CD14-positive monocyte (primary cell): Measurements from ENCODE around the gene ATPAF1. TPM values are rescaled to one million over a fixed set of nuclear protein-coding genes. Genes with fewer than 3 reads are reported as not detected.
A peak's percentile ranks its signal among the peaks of the same experiment; 100 is the strongest.

ENCODE experiments used
- DNase-seq, 3 donors: peaks; one replicate each; pipeline ENCODE4 v3.0.0-alpha.2; 2011 to 2022
- H2AFZ ChIP-seq: 2 replicates; pipeline ENCODE4 v1.6.0; 2012; ENCODE audit warnings: mild to moderate bottlenecking, low read depth, low read length, inconsistent platforms; ENCODE audit not compliant: insufficient read depth, poor library complexity, severe bottlenecking
- H3K27ac ChIP-seq, 2 donors: 1 replicate in 1 of 2; 2 replicates in 1 of 2; pipeline ENCODE4 v1.5.1; 2012 to 2013; ENCODE audit warnings: low read length in 2 of 2, control low read depth in 1 of 2, inconsistent platforms in 1 of 2, low read depth in 1 of 2, mild to moderate bottlenecking in 1 of 2
- H3K27me3 ChIP-seq, 2 donors: one replicate each; pipeline versions ENCODE4 v1.6.0 to v1.6.1; 2011 to 2013; ENCODE audit warnings: low read length in 2 of 2; ENCODE audit not compliant: control insufficient read depth in 2 of 2, insufficient read depth in 2 of 2
- H3K36me3 ChIP-seq, 2 donors: replicated peaks in 1 of 2; 1 replicate in 1 of 2; 2 replicates in 1 of 2; pipeline versions ENCODE4 v1.5.1 to v1.6.1; 2012 to 2013; ENCODE audit warnings: low read length in 2 of 2, control low read depth in 1 of 2, inconsistent platforms in 1 of 2, mild to moderate bottlenecking in 1 of 2; ENCODE audit not compliant: insufficient read depth in 2 of 2, control insufficient read depth in 1 of 2
- H3K4me1 ChIP-seq, 2 donors: 1 replicate in 1 of 2; 2 replicates in 1 of 2; pipeline versions ENCODE4 v1.5.1 to v1.6.1; 2012 to 2013; ENCODE audit warnings: low read length in 2 of 2, control low read depth in 1 of 2, inconsistent platforms in 1 of 2, mild to moderate bottlenecking in 1 of 2, moderate library complexity in 1 of 2; ENCODE audit not compliant: insufficient read depth in 2 of 2, control insufficient read depth in 1 of 2
- H3K4me2 ChIP-seq: replicated peaks from 2 replicates; pipeline ENCODE3; 2012; ENCODE audit warnings: low read length, moderate library complexity, mild to moderate bottlenecking; ENCODE audit not compliant: poor library complexity, severe bottlenecking; ENCODE audit errors: extremely low read depth
- H3K4me3 ChIP-seq, 3 experiments: fragments of 200-600 bp in 1 of 3; sonication (generic) in 1 of 3; replicated peaks in 1 of 3; 1 replicate in 2 of 3; 2 replicates in 1 of 3; pipeline ENCODE4 v1.5.1; 2011 to 2013; ENCODE audit warnings: low read length in 3 of 3, mild to moderate bottlenecking in 3 of 3, control low read depth in 2 of 3, low read depth in 2 of 3, inconsistent platforms in 1 of 3, moderate library complexity in 1 of 3
- H3K79me2 ChIP-seq: 2 replicates; pipeline ENCODE4 v1.6.0; 2012; ENCODE audit warnings: mild to moderate bottlenecking, control low read depth, inconsistent platforms, low read length, moderate library complexity; ENCODE audit not compliant: insufficient read depth
- H3K9ac ChIP-seq: 2 replicates; pipeline ENCODE4 v1.6.0; 2017; ENCODE audit warnings: low read length, mild to moderate bottlenecking; ENCODE audit not compliant: insufficient read depth, poor library complexity, severe bottlenecking
- H3K9me3 ChIP-seq, 2 donors: replicated peaks in 1 of 2; 1 replicate in 1 of 2; 2 replicates in 1 of 2; pipeline versions ENCODE4 v1.5.1 to v1.6.1; 2012 to 2013; ENCODE audit warnings: low read length in 2 of 2, control low read depth in 1 of 2; ENCODE audit not compliant: control insufficient read depth in 1 of 2, insufficient read depth in 1 of 2
- H4K20me1 ChIP-seq: 2 replicates; pipeline ENCODE4 v1.6.0; 2012; ENCODE audit warnings: mild to moderate bottlenecking, low read length, control low read depth, moderate library complexity; ENCODE audit not compliant: insufficient read depth
- H3K27ac Mint-ChIP-seq, 7 donors: one replicate each; pipeline ENCODE4 v1.8.0; 2020; ENCODE audit warnings: mild to moderate bottlenecking in 7 of 7, mixed read lengths in 7 of 7, moderate library complexity in 6 of 7, inconsistent platforms in 2 of 7
- H3K27me3 Mint-ChIP-seq, 3 donors: one replicate each; pipeline ENCODE4 v1.8.0; 2021 to 2022; ENCODE audit warnings: low read depth in 3 of 3, mild to moderate bottlenecking in 3 of 3, mixed read lengths in 3 of 3, moderate library complexity in 3 of 3, inconsistent platforms in 1 of 3
- H3K36me3 Mint-ChIP-seq, 2 donors: one replicate each; pipeline ENCODE4 v1.8.0; 2020; ENCODE audit warnings: mixed read lengths in 2 of 2, inconsistent platforms in 1 of 2, mild to moderate bottlenecking in 1 of 2
- H3K4me1 Mint-ChIP-seq: one replicate; pipeline ENCODE4 v1.8.0; 2020; ENCODE audit warnings: mild to moderate bottlenecking, mixed read lengths
- H3K4me3 Mint-ChIP-seq, 2 donors: one replicate each; pipeline ENCODE4 v1.8.0; 2020; ENCODE audit warnings: mild to moderate bottlenecking in 2 of 2, mixed read lengths in 2 of 2, moderate library complexity in 1 of 2
- H3K9me3 Mint-ChIP-seq, 7 donors: one replicate each; pipeline ENCODE4 v1.8.0; 2020 to 2022; ENCODE audit warnings: mixed read lengths in 7 of 7, mild to moderate bottlenecking in 6 of 7, moderate library complexity in 6 of 7, inconsistent platforms in 2 of 7
- WGBS: methylation state at CpG from one replicate; pipeline ENCODE4 v1.1.5; 2013; ENCODE audit warnings: missing lambda C conversion rate; ENCODE audit not compliant: insufficient coverage; 5-methylcytosine and 5-hydroxymethylcytosine counted together
- intact Hi-C, 2 donors: fragments of 100-400 bp; cut with micrococcal nuclease; formaldehyde crosslinking; loops; one replicate each; pipeline versions ENCODE4 v1.15.0 to v1.15.1; 2023
- polyA plus RNA-seq, 3 donors: library from polyadenylated mRNA; depleted of rRNA in 1 of 3; unstranded in 2 of 3; stranded (reverse) in 1 of 3; fragments of 300-500 nt in 2 of 3; fragments of >200 nt in 1 of 3; fragmentation: Illumina TruSeq in 2 of 3; gene quantifications; 1 replicate in 2 of 3; 2 replicates in 1 of 3; pipeline ENCODE4 v1.2.3, GENCODE V29; 2012 to 2021
- TF ChIP-seq, protein P1 (sequence below): fragments of 200-600 bp; IDR thresholded peaks from one replicate; pipeline ENCODE4 v1.8.0; 2022; ENCODE audit warnings: antibody characterized with exemption, mild to moderate bottlenecking

The ATPAF1 gene
- polyA plus RNA-seq, 3 donors: 16.9 to 45.4 (median 33.4) TPM

GRCh38 chr1:46637444-46638083 lies 30.6 kb downstream of the ATPAF1 start:
- no peaks in the 10 kb centered on the region for H3K9me3 ChIP-seq
- no peak overlapping the region for H2AFZ ChIP-seq
- no peaks in the 10 kb centered on the region for H3K27me3 ChIP-seq
- no peak overlapping the region for H3K4me2 ChIP-seq
- no peaks in the 10 kb centered on the region for H3K27me3 Mint-ChIP-seq
- H3K4me1 Mint-ChIP-seq: peaks cover 2% of the 10 kb centered on the region
- no peaks in the 10 kb centered on the region for H3K9me3 Mint-ChIP-seq
- H3K27ac ChIP-seq: no peak overlapping the region
- no peaks in the 10 kb centered on the region for H3K4me1 ChIP-seq
- no peak overlapping the region for H3K4me3 ChIP-seq
- WGBS: no CpG with 5 or more reads among the region's 2 CpGs
- H3K4me3 Mint-ChIP-seq: no peak overlapping the region
- peaks cover 28 to 70% of the 10 kb centered on the region in 2 donors for H3K36me3 ChIP-seq
- H3K79me2 ChIP-seq: no peaks in the 10 kb centered on the region
- intact Hi-C loops: no loop called here
- H4K20me1 ChIP-seq: no peaks in the 10 kb centered on the region
- H3K9ac ChIP-seq: no peak overlapping the region
- TF ChIP-seq, protein P1, sequence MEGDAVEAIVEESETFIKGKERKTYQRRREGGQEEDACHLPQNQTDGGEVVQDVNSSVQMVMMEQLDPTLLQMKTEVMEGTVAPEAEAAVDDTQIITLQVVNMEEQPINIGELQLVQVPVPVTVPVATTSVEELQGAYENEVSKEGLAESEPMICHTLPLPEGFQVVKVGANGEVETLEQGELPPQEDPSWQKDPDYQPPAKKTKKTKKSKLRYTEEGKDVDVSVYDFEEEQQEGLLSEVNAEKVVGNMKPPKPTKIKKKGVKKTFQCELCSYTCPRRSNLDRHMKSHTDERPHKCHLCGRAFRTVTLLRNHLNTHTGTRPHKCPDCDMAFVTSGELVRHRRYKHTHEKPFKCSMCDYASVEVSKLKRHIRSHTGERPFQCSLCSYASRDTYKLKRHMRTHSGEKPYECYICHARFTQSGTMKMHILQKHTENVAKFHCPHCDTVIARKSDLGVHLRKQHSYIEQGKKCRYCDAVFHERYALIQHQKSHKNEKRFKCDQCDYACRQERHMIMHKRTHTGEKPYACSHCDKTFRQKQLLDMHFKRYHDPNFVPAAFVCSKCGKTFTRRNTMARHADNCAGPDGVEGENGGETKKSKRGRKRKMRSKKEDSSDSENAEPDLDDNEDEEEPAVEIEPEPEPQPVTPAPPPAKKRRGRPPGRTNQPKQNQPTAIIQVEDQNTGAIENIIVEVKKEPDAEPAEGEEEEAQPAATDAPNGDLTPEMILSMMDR: no peak
- H3K36me3 Mint-ChIP-seq: peaks cover 49 to 78% of the 10 kb centered on the region in 2 donors
- DNase-seq: no peak
- no peak overlapping the region for H3K27ac Mint-ChIP-seq

GRCh38 chr1:46635205-46635604 lies 33.0 kb downstream of the ATPAF1 start:
- H2AFZ ChIP-seq: no peak overlapping the region
- Mint-ChIP-seq H3K27ac (peak overlapping the region in 1 of 7 donors; percentile 33), H3K4me3 (no peak overlapping the region), H3K36me3 (peaks cover 54 to 72% of the 10 kb centered on the region in 2 donors), H3K4me1 (no peaks in the 10 kb centered on the region), H3K27me3 (no peaks in the 10 kb centered on the region), H3K9me3 (no peaks in the 10 kb centered on the region)
- DNase-seq: no peak
- H3K9ac ChIP-seq: no peak overlapping the region
- no peak overlapping the region for H3K4me2 ChIP-seq
- H3K36me3 ChIP-seq: peaks cover 42 to 79% of the 10 kb centered on the region in 2 donors
- no peak overlapping the region for H3K27ac ChIP-seq
- no peaks in the 10 kb centered on the region for H3K79me2 ChIP-seq
- H4K20me1 ChIP-seq: no peaks in the 10 kb centered on the region
- intact Hi-C loops: no loop called here
- no peak overlapping the region for H3K4me3 ChIP-seq
- no CpG with 5 or more reads among the region's 2 CpGs for WGBS
- no peaks in the 10 kb centered on the region for H3K27me3 ChIP-seq
- H3K4me1 ChIP-seq: no peaks in the 10 kb centered on the region
- TF ChIP-seq, protein P1: no peak
- H3K9me3 ChIP-seq: no peaks in the 10 kb centered on the region
